GM23338 (cell line): Measurements from ENCODE around the gene HSH2D. TPM values are rescaled to one million over a fixed set of nuclear protein-coding genes. Genes with fewer than 3 reads are reported as not detected.

Experiments used
- ATAC-seq: fragments of 200-7000 bp; cut with Tn5 transposase; 3 replicates; pipeline ENCODE4 v1.9.1; 2020
- DNase-seq: peaks from one replicate; pipeline ENCODE4 v3.0.0-alpha.2; 2015; ENCODE audit warnings: low spot score
- H2AFZ ChIP-seq: fragments of 200-600 bp; sonication (generic); 2 replicates; pipeline ENCODE4 v1.8.0; 2016; ENCODE audit warnings: antibody characterized with exemption, mild to moderate bottlenecking, moderate library complexity
- H3F3A ChIP-seq: fragments of 200-600 bp; sonication (generic); replicated peaks from 2 replicates; pipeline ENCODE4 v1.8.0; 2017; ENCODE audit warnings: antibody characterized with exemption, mixed run types, low read depth
- H3K27ac ChIP-seq: fragments of 200-600 bp; sonication (generic); 2 replicates; pipeline ENCODE4 v1.6.1; 2016; ENCODE audit warnings: low read depth
- H3K27me3 ChIP-seq: fragments of 200-600 bp; sonication (generic); 2 replicates; pipeline ENCODE4 v1.8.0; 2016; ENCODE audit warnings: mild to moderate bottlenecking, mixed run types, moderate library complexity; ENCODE audit not compliant: insufficient read depth
- H3K36me3 ChIP-seq: fragments of 200-600 bp; sonication (generic); 2 replicates; pipeline ENCODE4 v1.8.0; 2016; ENCODE audit warnings: mild to moderate bottlenecking; ENCODE audit not compliant: insufficient read depth
- H3K4me1 ChIP-seq: fragments of 200-600 bp; sonication (generic); 2 replicates; pipeline ENCODE4 v1.8.0; 2016; ENCODE audit warnings: mild to moderate bottlenecking, moderate library complexity; ENCODE audit not compliant: insufficient read depth
- H3K4me2 ChIP-seq: fragments of 200-600 bp; sonication (generic); 2 replicates; pipeline ENCODE4 v1.7.1; 2017; ENCODE audit warnings: mixed run types
- H3K4me3 ChIP-seq: fragments of 200-600 bp; sonication (generic); 2 replicates; pipeline ENCODE4 v1.6.1; 2016; ENCODE audit warnings: mixed run types
- H3K79me2 ChIP-seq: fragments of 200-600 bp; sonication (generic); replicated peaks from 2 replicates; pipeline ENCODE4 v1.8.0; 2017; ENCODE audit warnings: mild to moderate bottlenecking; ENCODE audit not compliant: insufficient read depth
- H3K9me2 ChIP-seq: fragments of 200-600 bp; sonication (generic); 2 replicates; pipeline ENCODE4 v1.8.0; 2017; ENCODE audit not compliant: insufficient read depth
- H4K20me1 ChIP-seq: fragments of 200-600 bp; sonication (generic); replicated peaks from 2 replicates; pipeline ENCODE4 v1.8.0; 2017; ENCODE audit warnings: mild to moderate bottlenecking; ENCODE audit not compliant: insufficient read depth
- H3K27ac Mint-ChIP-seq: 2 replicates; pipeline ENCODE4 v1.8.0; 2020; ENCODE audit warnings: inconsistent platforms, mild to moderate bottlenecking, moderate library complexity, mixed read lengths
- H3K27me3 Mint-ChIP-seq: 3 replicates; pipeline ENCODE4 v1.8.0; 2022; ENCODE audit warnings: low read depth, mild to moderate bottlenecking, moderate library complexity, mixed read lengths, inconsistent platforms; ENCODE audit not compliant: insufficient read depth, poor library complexity
- H3K36me3 Mint-ChIP-seq: 3 replicates; pipeline ENCODE4 v1.8.0; 2021; ENCODE audit warnings: low read depth, mild to moderate bottlenecking, inconsistent platforms, moderate library complexity, mixed read lengths
- H3K4me1 Mint-ChIP-seq: 3 replicates; pipeline ENCODE4 v1.8.0; 2020; ENCODE audit warnings: mild to moderate bottlenecking, inconsistent platforms, mixed read lengths
- H3K4me3 Mint-ChIP-seq: 3 replicates; pipeline ENCODE4 v1.8.0; 2021; ENCODE audit warnings: moderate library complexity, mild to moderate bottlenecking, inconsistent platforms, mixed read lengths
- H3K9me3 Mint-ChIP-seq: 3 replicates; pipeline ENCODE4 v1.8.0; 2020; ENCODE audit warnings: moderate library complexity, mild to moderate bottlenecking, inconsistent platforms, mixed read lengths
- CREB1 ChIP-seq: fragments of 250-450 bp; sonication (Bioruptor Pico); IDR thresholded peaks from 2 replicates; pipeline ENCODE4 v1.5.0; 2020; ENCODE audit warnings: low read depth, mild to moderate bottlenecking, moderate library complexity
- EZH2 ChIP-seq: fragments of 200-600 bp; sonication (generic); IDR thresholded peaks from one replicate; pipeline ENCODE4 v1.8.0; 2017; ENCODE audit warnings: antibody characterized with exemption, mild to moderate bottlenecking, low read depth; ENCODE audit not compliant: unreplicated experiment
- EZH2phosphoT487 ChIP-seq: fragments of 200-600 bp; sonication (generic); IDR thresholded peaks from one replicate; pipeline ENCODE4 v1.8.1; 2018; ENCODE audit warnings: antibody characterized with exemption; ENCODE audit not compliant: unreplicated experiment
- JUNB ChIP-seq: IDR thresholded peaks from one replicate; pipeline ENCODE4 v1.6.1; 2016; ENCODE audit warnings: antibody characterized with exemption; ENCODE audit not compliant: unreplicated experiment
- NANOG ChIP-seq: IDR thresholded peaks from 2 replicates; pipeline ENCODE4 v1.6.1; 2016; ENCODE audit warnings: antibody characterized with exemption, borderline replicate concordance
- POLR2AphosphoS5 ChIP-seq: IDR thresholded peaks from 2 replicates; pipeline ENCODE4 v1.6.1; 2016; ENCODE audit warnings: antibody characterized with exemption, low read depth
- REST ChIP-seq: IDR thresholded peaks from one replicate; pipeline ENCODE4 v1.6.1; 2018; ENCODE audit warnings: antibody characterized with exemption; ENCODE audit not compliant: unreplicated experiment
- STAT1 ChIP-seq: IDR thresholded peaks from one replicate; pipeline ENCODE4 v1.6.1; 2016; ENCODE audit warnings: antibody characterized with exemption; ENCODE audit not compliant: unreplicated experiment
- ZNF114 ChIP-seq: fragments of 250-450 bp; sonication (Bioruptor Pico); IDR thresholded peaks from 2 replicates; pipeline ENCODE4 v1.5.0; 2020; ENCODE audit warnings: mild to moderate bottlenecking, moderate library complexity
- ZNF462 ChIP-seq: fragments of 250-450 bp; sonication (Bioruptor Pico); IDR thresholded peaks from 2 replicates; pipeline ENCODE4 v1.5.0; 2020; ENCODE audit warnings: mild to moderate bottlenecking, moderate library complexity
- polyA plus RNA-seq: library from polyadenylated mRNA; unstranded; fragments of >200 nt; fragmentation: Nextera tagmentation; extraction: Ambion mirVana; gene quantifications from 2 replicates; pipeline ENCODE4 v1.2.1, GENCODE V29; 2016
- total RNA-seq: library from RNA; depleted of rRNA; stranded (reverse); fragments of >200 nt; shearing (Covaris generic); gene quantifications from 2 replicates; pipeline ENCODE4 v1.2.3, GENCODE V29; 2014
- TF ChIP-seq, protein P1 (sequence below): IDR thresholded peaks from 2 replicates; pipeline ENCODE4 v1.6.1; 2016; ENCODE audit warnings: antibody characterized with exemption
- TF ChIP-seq, protein P2 (sequence below), 2 experiments: fragments of 200-600 bp in 1 of 2; sonication (generic) in 1 of 2; conservative IDR thresholded peaks; 2 replicates each; pipeline versions ENCODE4 v1.5.1 to v1.6.1; 2016 to 2017; ENCODE audit warnings: antibody characterized with exemption in 2 of 2, low read depth in 2 of 2, mild to moderate bottlenecking in 2 of 2, moderate library complexity in 1 of 2

HSH2D gene
- total and polyA plus RNA-seq, 2 experiments from 2014 or later: 0.81 to 1.4 TPM

DNA sequence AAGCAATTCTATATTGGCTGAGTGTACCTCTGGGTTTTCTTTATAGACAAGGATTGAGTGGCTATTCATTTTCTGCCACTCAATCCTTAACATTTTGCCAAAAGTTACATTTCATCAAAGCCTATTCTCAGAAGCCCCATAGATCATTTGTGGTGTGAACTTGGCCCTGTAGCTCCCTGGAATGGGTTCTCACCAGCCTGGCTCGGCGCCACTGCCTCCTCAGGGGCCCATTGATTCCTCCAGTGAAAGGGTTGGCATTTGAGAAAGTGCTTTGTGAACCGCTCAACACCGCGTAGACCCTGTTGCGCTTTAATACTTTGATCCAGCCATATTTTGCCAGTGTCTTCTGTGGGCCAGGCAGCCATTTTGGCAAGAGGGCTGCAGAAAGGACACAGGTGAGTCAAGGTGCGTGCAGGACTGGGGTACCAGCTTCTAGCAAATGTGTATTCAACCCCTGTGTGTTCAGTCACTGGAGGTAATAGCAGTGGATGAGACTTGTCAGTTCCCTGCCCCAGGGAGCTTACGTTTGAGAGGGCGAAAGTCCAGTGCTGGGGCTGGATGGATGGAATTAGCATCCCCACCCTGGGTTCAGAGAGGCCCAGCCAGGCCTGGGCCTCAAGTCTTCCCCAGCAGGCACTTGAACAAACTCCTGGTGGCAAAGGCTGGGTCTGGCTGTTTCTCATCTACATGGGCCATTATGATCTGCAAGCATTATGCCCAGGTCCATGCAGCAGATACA, 28.0 kb upstream of the HSH2D start:
- Mint-ChIP-seq H3K4me3 (no peak overlapping the region), H3K9me3 (no peaks in the 10 kb centered on the region; the same call in 2 of the 3 replicates), H3K36me3 (peaks cover 33% of the 10 kb centered on the region), H3K27me3 (peaks cover 2% of the 10 kb centered on the region), H3K27ac (no peak overlapping the region), H3K4me1 (peaks cover 5% of the 10 kb centered on the region; the same call in 1 of the 3 replicates)
- peaks cover 6% of the 10 kb centered on the region for H3K4me1 ChIP-seq
- TF ChIP-seq STAT1 (no peak), JUNB (no peak), POLR2AphosphoS5 (no peak), REST (no peak), ZNF114 (CRISPR knock-in tag) (no peak), EZH2 (no peak), ZNF462 (CRISPR knock-in tag) (no peak), EZH2phosphoT487 (no peak), CREB1 (CRISPR knock-in tag) (no peak), NANOG (no peak)
- TF ChIP-seq, protein P1, sequence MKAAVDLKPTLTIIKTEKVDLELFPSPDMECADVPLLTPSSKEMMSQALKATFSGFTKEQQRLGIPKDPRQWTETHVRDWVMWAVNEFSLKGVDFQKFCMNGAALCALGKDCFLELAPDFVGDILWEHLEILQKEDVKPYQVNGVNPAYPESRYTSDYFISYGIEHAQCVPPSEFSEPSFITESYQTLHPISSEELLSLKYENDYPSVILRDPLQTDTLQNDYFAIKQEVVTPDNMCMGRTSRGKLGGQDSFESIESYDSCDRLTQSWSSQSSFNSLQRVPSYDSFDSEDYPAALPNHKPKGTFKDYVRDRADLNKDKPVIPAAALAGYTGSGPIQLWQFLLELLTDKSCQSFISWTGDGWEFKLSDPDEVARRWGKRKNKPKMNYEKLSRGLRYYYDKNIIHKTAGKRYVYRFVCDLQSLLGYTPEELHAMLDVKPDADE: no peak
- TF ChIP-seq, protein P2, sequence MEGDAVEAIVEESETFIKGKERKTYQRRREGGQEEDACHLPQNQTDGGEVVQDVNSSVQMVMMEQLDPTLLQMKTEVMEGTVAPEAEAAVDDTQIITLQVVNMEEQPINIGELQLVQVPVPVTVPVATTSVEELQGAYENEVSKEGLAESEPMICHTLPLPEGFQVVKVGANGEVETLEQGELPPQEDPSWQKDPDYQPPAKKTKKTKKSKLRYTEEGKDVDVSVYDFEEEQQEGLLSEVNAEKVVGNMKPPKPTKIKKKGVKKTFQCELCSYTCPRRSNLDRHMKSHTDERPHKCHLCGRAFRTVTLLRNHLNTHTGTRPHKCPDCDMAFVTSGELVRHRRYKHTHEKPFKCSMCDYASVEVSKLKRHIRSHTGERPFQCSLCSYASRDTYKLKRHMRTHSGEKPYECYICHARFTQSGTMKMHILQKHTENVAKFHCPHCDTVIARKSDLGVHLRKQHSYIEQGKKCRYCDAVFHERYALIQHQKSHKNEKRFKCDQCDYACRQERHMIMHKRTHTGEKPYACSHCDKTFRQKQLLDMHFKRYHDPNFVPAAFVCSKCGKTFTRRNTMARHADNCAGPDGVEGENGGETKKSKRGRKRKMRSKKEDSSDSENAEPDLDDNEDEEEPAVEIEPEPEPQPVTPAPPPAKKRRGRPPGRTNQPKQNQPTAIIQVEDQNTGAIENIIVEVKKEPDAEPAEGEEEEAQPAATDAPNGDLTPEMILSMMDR (conservative IDR thresholded peaks at IDR 0.05; ENCODE audit: low read depth in 2 of 2): no peak
- no peaks in the 10 kb centered on the region for H3K9me2 ChIP-seq
- no peak overlapping the region for H3K4me2 ChIP-seq
- peaks cover 17% of the 10 kb centered on the region for H3K36me3 ChIP-seq
- H4K20me1 ChIP-seq: peaks cover 28% of the 10 kb centered on the region
- H2AFZ ChIP-seq: no peak overlapping the region
- no peak for ATAC-seq
- no peaks in the 10 kb centered on the region for H3K27me3 ChIP-seq
- H3K27ac ChIP-seq: no peak overlapping the region
- no peaks in the 10 kb centered on the region; the same call in 1 of the 2 replicates for H3F3A ChIP-seq
- H3K79me2 ChIP-seq: peaks cover 39% of the 10 kb centered on the region
- H3K4me3 ChIP-seq: no peak overlapping the region
- DNase-seq: no peak
